ENCODE results near the gene MFSD11.

- no peak for TF ChIP-seq CTCF (IDR thresholded peaks at IDR 0.05)
- TF ChIP-seq POLR2A (IDR thresholded peaks at IDR 0.05), result no peak
These were observed 37.7 kb upstream of the MFSD11 start for GRCh38 chr17:76700270-76700616.
